SKM-1 treated with dmso at 0.1 percent for 144 hours (cell line): Measurements from ENCODE around the gene KLK10.
"Not testable (repeated sequence)": the region's sequence is repeated elsewhere in the genome, so short reads cannot be mapped to it uniquely, and the experiment has no call there.

Experiments used
- DNase-seq: peaks from one replicate; lab custom pipeline; 2025; ENCODE audit not compliant: unreplicated experiment; lab: John Stamatoyannopoulos, UW

KLK10 gene

GRCh38 chr19:51002542-51003311 is 16.8 kb downstream of the KLK10 start:
- DNase-seq = no peak

- DNase-seq = no peak
Measured at GRCh38 chr19:51002089-51002532, 17.4 kb downstream of the KLK10 start.

GRCh38 chr19:51001515-51001914 is 18.0 kb downstream of the KLK10 start, which contains the start of gene KLK8:
TSS of gene KLK8 (minus strand) at chr19:51001604. CDS start at chr19:51001167, 437 bp downstream.
- DNase-seq = no peak

- no peak for DNase-seq
Measured at GRCh38 chr19:51000981-51001380, 18.5 kb downstream of the KLK10 start.

- no peak for DNase-seq
Measured at GRCh38 chr19:51000426-51000825, 19.1 kb downstream of the KLK10 start.

- no peak for DNase-seq
Measured at GRCh38 chr19:50998686-50999085, 20.8 kb downstream of the KLK10 start.

GRCh38 chr19:50998061-50998460 is 21.4 kb downstream of the KLK10 start:
- DNase-seq = no peak

- no peak for DNase-seq
Measured at GRCh38 chr19:50994129-50994528, 25.4 kb downstream of the KLK10 start.

- DNase-seq = no peak
Measured at GRCh38 chr19:50992666-50993035, 26.9 kb downstream of the KLK10 start.

GRCh38 chr19:50984416-50984815 is 35.1 kb downstream of the KLK10 start:
- not testable (repeated sequence) for DNase-seq

- no peak for DNase-seq
Measured at GRCh38 chr19:50983625-50984292, 35.8 kb downstream of the KLK10 start, which contains the start of gene KLK7. TSS of gene KLK7 (minus strand) at chr19:50983917. CDS start at chr19:50982399, 1,518 bp downstream.

GRCh38 chr19:50982186-50982585 is 37.3 kb downstream of the KLK10 start:
- DNase-seq = no peak

GRCh38 chr19:50981587-50982146 is 37.8 kb downstream of the KLK10 start:
- no peak for DNase-seq

GRCh38 chr19:50980208-50980607 is 39.3 kb downstream of the KLK10 start:
- no peak for DNase-seq

- DNase-seq = no peak
Measured at GRCh38 chr19:50979758-50980157, 39.8 kb downstream of the KLK10 start.

- DNase-seq = no peak
Measured at GRCh38 chr19:50978772-50979390, 40.6 kb downstream of the KLK10 start.

- no peak for DNase-seq
Measured at GRCh38 chr19:50977626-50978025, 41.9 kb downstream of the KLK10 start.

GRCh38 chr19:50975766-50976165 is 43.7 kb downstream of the KLK10 start:
- no peak for DNase-seq

GRCh38 chr19:50974702-50975556 is 44.6 kb downstream of the KLK10 start:
- no peak for DNase-seq

- no peak for DNase-seq
Measured at GRCh38 chr19:50972795-50973376, 46.6 kb downstream of the KLK10 start.
